ENCODE data around the gene OR1A2.

The OR1A2 gene, protein sequence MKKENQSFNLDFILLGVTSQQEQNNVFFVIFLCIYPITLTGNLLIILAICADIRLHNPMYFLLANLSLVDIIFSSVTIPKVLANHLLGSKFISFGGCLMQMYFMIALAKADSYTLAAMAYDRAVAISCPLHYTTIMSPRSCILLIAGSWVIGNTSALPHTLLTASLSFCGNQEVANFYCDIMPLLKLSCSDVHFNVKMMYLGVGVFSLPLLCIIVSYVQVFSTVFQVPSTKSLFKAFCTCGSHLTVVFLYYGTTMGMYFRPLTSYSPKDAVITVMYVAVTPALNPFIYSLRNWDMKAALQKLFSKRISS

GRCh38 chr17:3197219-3197618, at the start of gene OR1A2:
TSS of gene OR1A2 (plus strand) at chr17:3197519. CDS start at chr17:3197519, 0 bp downstream.
- no peak for DNase-seq (ENCODE audit: low read depth)
- TF ChIP-seq, protein P1, sequence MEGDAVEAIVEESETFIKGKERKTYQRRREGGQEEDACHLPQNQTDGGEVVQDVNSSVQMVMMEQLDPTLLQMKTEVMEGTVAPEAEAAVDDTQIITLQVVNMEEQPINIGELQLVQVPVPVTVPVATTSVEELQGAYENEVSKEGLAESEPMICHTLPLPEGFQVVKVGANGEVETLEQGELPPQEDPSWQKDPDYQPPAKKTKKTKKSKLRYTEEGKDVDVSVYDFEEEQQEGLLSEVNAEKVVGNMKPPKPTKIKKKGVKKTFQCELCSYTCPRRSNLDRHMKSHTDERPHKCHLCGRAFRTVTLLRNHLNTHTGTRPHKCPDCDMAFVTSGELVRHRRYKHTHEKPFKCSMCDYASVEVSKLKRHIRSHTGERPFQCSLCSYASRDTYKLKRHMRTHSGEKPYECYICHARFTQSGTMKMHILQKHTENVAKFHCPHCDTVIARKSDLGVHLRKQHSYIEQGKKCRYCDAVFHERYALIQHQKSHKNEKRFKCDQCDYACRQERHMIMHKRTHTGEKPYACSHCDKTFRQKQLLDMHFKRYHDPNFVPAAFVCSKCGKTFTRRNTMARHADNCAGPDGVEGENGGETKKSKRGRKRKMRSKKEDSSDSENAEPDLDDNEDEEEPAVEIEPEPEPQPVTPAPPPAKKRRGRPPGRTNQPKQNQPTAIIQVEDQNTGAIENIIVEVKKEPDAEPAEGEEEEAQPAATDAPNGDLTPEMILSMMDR (IDR thresholded peaks at IDR 0.05; ENCODE audit: low read depth, low read length), result no peak
- H3K4me3 ChIP-seq (ENCODE audit: low read depth, low read length), result no peak within 1 kb of the TSS

- TF ChIP-seq MAX (IDR thresholded peaks at IDR 0.05; ENCODE audit: low read depth, low read length) (no peak), MYC (IDR thresholded peaks at IDR 0.05; ENCODE audit: low read depth, low read length) (no peak), POLR2A (IDR thresholded peaks at IDR 0.05; ENCODE audit: extremely low read depth, insufficient read length) (no peak)
- TF ChIP-seq, protein P1 (IDR thresholded peaks at IDR 0.05; ENCODE audit: low read depth, low read length), result no peak
- peak; percentile 2 for DNase-seq (ENCODE audit: low read depth)
- no peak overlapping the region for H3K4me3 ChIP-seq (ENCODE audit: low read depth, low read length)
Measured at GRCh38 chr17:3157218-3157617, 40.1 kb upstream of the OR1A2 start.

GRCh38 chr17:3167574-3167973, 29.7 kb upstream of the OR1A2 start:
- peak; percentile 55 for DNase-seq (ENCODE audit: low read depth)
- no peak overlapping the region for H3K4me3 ChIP-seq (ENCODE audit: low read depth, low read length)

DNA sequence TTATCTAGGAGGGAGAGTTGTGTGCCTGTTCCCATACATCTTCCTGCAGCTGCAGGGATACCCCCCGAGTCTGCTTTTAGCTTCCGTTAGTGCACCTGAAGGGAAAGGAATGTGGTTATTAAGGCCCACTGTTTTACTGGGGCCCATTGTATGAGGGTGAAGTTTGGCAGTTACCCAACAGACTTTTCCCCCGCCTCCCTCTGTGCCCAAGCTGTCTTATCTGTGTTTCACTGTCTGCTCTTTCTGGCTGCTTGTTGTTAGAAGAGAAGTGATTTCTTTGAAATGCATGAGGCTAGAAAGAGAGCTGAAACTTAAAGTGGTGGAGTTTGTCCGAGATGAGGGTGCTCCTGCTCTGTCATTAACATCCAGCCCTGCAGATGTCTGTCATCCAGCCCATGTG, 7.4 kb upstream of the OR1A2 start:
- H3K4me3 ChIP-seq (ENCODE audit: low read depth, low read length), result no peak overlapping the region
- TF ChIP-seq MAX (IDR thresholded peaks at IDR 0.05; ENCODE audit: low read depth, low read length) (no peak), POLR2A (IDR thresholded peaks at IDR 0.05; ENCODE audit: extremely low read depth, insufficient read length) (no peak), MYC (IDR thresholded peaks at IDR 0.05; ENCODE audit: low read depth, low read length) (no peak)
- TF ChIP-seq, protein P1 (IDR thresholded peaks at IDR 0.05; ENCODE audit: low read depth, low read length), result no peak
- no peak for DNase-seq (ENCODE audit: low read depth)

More at GRCh38 chr17:3167574-3167973, 29.7 kb upstream of the OR1A2 start:
- TF ChIP-seq POLR2A (IDR thresholded peaks at IDR 0.05; ENCODE audit: extremely low read depth, insufficient read length) (no peak), MAX (IDR thresholded peaks at IDR 0.05; ENCODE audit: low read depth, low read length) (no peak), MYC (IDR thresholded peaks at IDR 0.05; ENCODE audit: low read depth, low read length) (no peak)
- TF ChIP-seq, protein P1 (IDR thresholded peaks at IDR 0.05; ENCODE audit: low read depth, low read length), result no peak

DNA sequence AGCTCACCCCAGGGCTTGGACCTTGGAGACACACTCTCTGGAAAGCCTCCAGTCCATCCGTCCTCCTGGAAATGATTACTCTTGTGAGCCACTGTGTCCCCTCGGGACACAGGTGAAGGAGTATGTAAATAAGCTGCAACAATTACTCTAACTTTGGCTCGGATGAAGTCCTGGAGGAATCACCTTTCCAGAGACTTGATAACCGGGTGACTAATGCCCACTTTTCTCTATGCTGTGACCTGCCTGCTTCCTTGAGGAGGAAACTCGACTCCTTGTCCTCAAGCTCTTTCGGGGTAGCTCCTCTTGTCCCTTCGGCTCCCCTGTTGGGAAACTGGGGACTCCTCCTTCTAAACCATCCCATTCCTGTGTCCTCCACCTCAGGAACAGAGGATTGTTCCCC, 10.0 kb downstream of the OR1A2 start, which contains the start of gene OR1A1:
Gene OR1A1, plus strand, starts transcription at position 301 of the 400 bp plus-strand sequence. CDS start 7,954 bp downstream, outside the sequence.
- no peak for DNase-seq (ENCODE audit: low read depth)
- TF ChIP-seq POLR2A (IDR thresholded peaks at IDR 0.05; ENCODE audit: extremely low read depth, insufficient read length) (no peak), MYC (IDR thresholded peaks at IDR 0.05; ENCODE audit: low read depth, low read length) (no peak), MAX (IDR thresholded peaks at IDR 0.05; ENCODE audit: low read depth, low read length) (no peak)
- TF ChIP-seq, protein P1 (IDR thresholded peaks at IDR 0.05; ENCODE audit: low read depth, low read length), result no peak
- H3K4me3 ChIP-seq (ENCODE audit: low read depth, low read length), result no peak within 1 kb of the TSS

Data from NB4 (cell line).